HepG2 (cell line): Measurements from ENCODE around the gene TAF12. TPM values are rescaled to one million over a fixed set of nuclear protein-coding genes. Genes with fewer than 3 reads are reported as not detected.
A peak's percentile ranks its signal among the peaks of the same experiment; 100 is the strongest.

Experiments
- ATF7-NPFF ChIP-seq: sonication (generic); formaldehyde crosslinking; IDR thresholded peaks from 2 replicates; pipeline ENCODE4 v1.8.1; 2023; ENCODE audit warnings: mild to moderate bottlenecking, low read depth, missing genetic modification reagents, moderate library complexity
- EED ChIP-seq: sonication (generic); formaldehyde crosslinking; IDR thresholded peaks from 2 replicates; pipeline ENCODE4 v1.5.0; 2020; ENCODE audit warnings: mild to moderate bottlenecking, missing genetic modification reagents
- HIVEP1 ChIP-seq: sonication (generic); formaldehyde crosslinking; IDR thresholded peaks from 2 replicates; pipeline ENCODE4 v1.4.0; 2020; ENCODE audit warnings: mild to moderate bottlenecking, missing genetic modification reagents
- MEIS2 ChIP-seq: sonication (generic); formaldehyde crosslinking; IDR thresholded peaks from 2 replicates; pipeline ENCODE4 v1.9.0; 2021; ENCODE audit warnings: mild to moderate bottlenecking, missing genetic modification reagents
- MLLT10 ChIP-seq: sonication (generic); formaldehyde crosslinking; IDR thresholded peaks from 2 replicates; pipeline ENCODE4 v1.4.0; 2020; ENCODE audit warnings: missing genetic modification reagents
- NKX3-1 ChIP-seq: sonication (generic); formaldehyde crosslinking; IDR thresholded peaks from 2 replicates; pipeline ENCODE4 v1.5.0; 2020; ENCODE audit warnings: missing genetic modification reagents
- NONO ChIP-seq, 2 experiments: fragments of 450-650 bp in 1 of 2; sonication (generic) in 1 of 2; formaldehyde crosslinking in 1 of 2; IDR thresholded peaks in 1 of 2; conservative IDR thresholded peaks in 1 of 2; 2 replicates each; pipeline versions ENCODE4 v1.6.1 to v1.8.0; 2017 to 2022; ENCODE audit warnings: mild to moderate bottlenecking in 1 of 2, missing genetic modification reagents in 1 of 2, moderate library complexity in 1 of 2
- NR2F6 ChIP-seq, 2 experiments: IDR thresholded peaks; 2 replicates each; pipeline ENCODE4 v1.6.1; 2016; ENCODE audit warnings: antibody characterized with exemption in 1 of 2, mild to moderate bottlenecking in 1 of 2
- PAX8 ChIP-seq: sonication (generic); formaldehyde crosslinking; IDR thresholded peaks from 2 replicates; pipeline ENCODE4 v1.8.0; 2022; ENCODE audit warnings: mild to moderate bottlenecking, missing genetic modification reagents, borderline replicate concordance
- PHF8 ChIP-seq: sonication (generic); formaldehyde crosslinking; IDR thresholded peaks from 2 replicates; pipeline ENCODE4 v1.5.0; 2020; ENCODE audit warnings: missing genetic modification reagents
- SP4 ChIP-seq: sonication (generic); formaldehyde crosslinking; IDR thresholded peaks from 2 replicates; pipeline ENCODE4 v1.8.1; 2023; ENCODE audit warnings: mild to moderate bottlenecking, missing genetic modification reagents
- TCF7 ChIP-seq: sonication (generic); IDR thresholded peaks from 2 replicates; pipeline ENCODE4 v1.6.1; 2016; ENCODE audit warnings: antibody characterized with exemption, low read depth
- ZNF570 ChIP-seq: sonication (generic); formaldehyde crosslinking; IDR thresholded peaks from 2 replicates; pipeline ENCODE4 v1.4.0; 2020; ENCODE audit warnings: mild to moderate bottlenecking, missing genetic modification reagents, borderline replicate concordance
- ZNF891 ChIP-seq: sonication (generic); formaldehyde crosslinking; IDR thresholded peaks from 2 replicates; pipeline ENCODE4 v1.5.0; 2020; ENCODE audit warnings: mild to moderate bottlenecking, missing genetic modification reagents
- ZSCAN30 ChIP-seq: sonication (generic); formaldehyde crosslinking; IDR thresholded peaks from 2 replicates; pipeline ENCODE4 v1.5.0; 2020; ENCODE audit warnings: mild to moderate bottlenecking, missing genetic modification reagents
- polyA plus RNA-seq, 8 experiments: library from polyadenylated mRNA; depleted of rRNA in 3 of 8; stranded (reverse) in 7 of 8; unstranded in 1 of 8; fragments of >200 nt; fragmentation: Illumina TruSeq in 4 of 8; extraction: Trizol in 4 of 8; gene quantifications; 2 replicates each; pipeline versions ENCODE4 v1.2.1 to v1.2.3, GENCODE V29; 2011 to 2016; ENCODE audit warnings: low read depth in 4 of 8, missing spikeins in 1 of 8, mixed read lengths in 1 of 8; ENCODE audit not compliant: insufficient read depth in 1 of 8
- total RNA-seq, 5 experiments: library from RNA; depleted of rRNA; stranded (reverse); fragments of >200 nt; fragmentation: Illumina TruSeq; extraction: Trizol; gene quantifications; 2 replicates each; pipeline ENCODE4 v1.2.3, GENCODE V29; 2016; ENCODE audit warnings: low read depth in 1 of 5
- TF ChIP-seq, protein P1 (sequence below): sonication (generic); formaldehyde crosslinking; IDR thresholded peaks from 2 replicates; pipeline ENCODE4 v1.4.0; 2020; ENCODE audit warnings: mild to moderate bottlenecking, missing genetic modification reagents
- TF ChIP-seq, protein P2 (sequence below): sonication (generic); formaldehyde crosslinking; IDR thresholded peaks from 2 replicates; pipeline ENCODE4 v1.8.1; 2023; ENCODE audit warnings: missing genetic modification reagents, inconsistent platforms, borderline replicate concordance
- TF ChIP-seq, protein P3 (sequence below): sonication (generic); formaldehyde crosslinking; IDR thresholded peaks from 2 replicates; pipeline ENCODE4 v1.9.0; 2021; ENCODE audit warnings: mild to moderate bottlenecking, missing genetic modification reagents
- TF ChIP-seq, protein P4 (sequence below): sonication (generic); formaldehyde crosslinking; IDR thresholded peaks from 2 replicates; pipeline ENCODE4 v1.4.0; 2020; ENCODE audit warnings: missing genetic modification reagents, borderline replicate concordance

The TAF12 gene
- total and polyA plus RNA-seq, 2 of the 13 experiments (the other 11 are each of a cell fraction or from before 2014, with no cell fraction given) = 16.3 to 17.1 TPM

DNA sequence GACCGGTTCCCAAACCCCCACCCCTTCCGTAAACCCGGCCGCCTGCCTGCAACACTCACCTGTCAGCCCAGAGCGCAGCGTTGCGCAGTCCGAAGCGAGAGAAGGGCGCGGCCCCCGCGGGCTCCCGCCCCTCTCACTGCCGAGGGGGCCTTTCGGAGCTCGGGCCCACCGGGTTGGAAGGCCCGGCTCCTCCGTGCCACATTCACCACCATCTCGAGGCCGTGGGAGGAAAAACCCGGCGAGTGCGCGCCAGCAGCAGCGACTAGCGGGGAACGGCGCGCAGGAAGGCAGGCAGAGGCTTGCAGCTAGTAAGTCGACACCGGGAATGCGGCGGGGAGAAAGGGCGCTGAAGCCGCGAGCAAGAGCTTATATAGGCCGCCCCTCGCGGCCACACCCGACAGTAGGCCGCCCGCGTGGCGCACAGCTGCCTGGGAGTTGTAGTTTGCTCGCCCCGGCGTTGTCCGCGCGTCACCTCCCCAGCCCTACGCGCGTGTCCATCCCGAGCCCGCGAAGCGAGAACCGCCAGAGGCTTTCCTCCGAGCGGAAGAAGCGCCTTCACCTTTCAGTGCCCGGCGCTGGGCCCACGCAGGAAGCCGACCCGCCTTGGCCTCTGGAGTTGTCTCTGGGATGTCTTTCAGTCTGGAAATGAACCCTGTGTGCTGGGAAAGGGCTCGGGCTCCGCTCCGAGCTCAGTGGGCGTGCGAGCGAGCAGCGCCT is 61.2 kb downstream of the TAF12 start (continued):
- TF ChIP-seq, protein P1, sequence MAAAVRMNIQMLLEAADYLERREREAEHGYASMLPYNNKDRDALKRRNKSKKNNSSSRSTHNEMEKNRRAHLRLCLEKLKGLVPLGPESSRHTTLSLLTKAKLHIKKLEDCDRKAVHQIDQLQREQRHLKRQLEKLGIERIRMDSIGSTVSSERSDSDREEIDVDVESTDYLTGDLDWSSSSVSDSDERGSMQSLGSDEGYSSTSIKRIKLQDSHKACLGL (CRISPR knock-in tag) = peak; percentile 89
- TF ChIP-seq PHF8 (CRISPR knock-in tag) (peak; percentile 89), NKX3-1 (CRISPR knock-in tag) (peak; percentile 79; the same call in 1 of the 2 replicates), ZNF570 (CRISPR knock-in tag) (no peak), PAX8 (CRISPR knock-in tag) (no peak), SP4 (CRISPR knock-in tag) (peak; percentile 87), MLLT10 (CRISPR knock-in tag) (no peak), ZSCAN30 (CRISPR knock-in tag) (peak; percentile 94), TCF7 (no peak), MEIS2 (CRISPR knock-in tag) (peak; percentile 73; the same call in 1 of the 2 replicates), ZNF891 (CRISPR knock-in tag) (peak; percentile 92), NR2F6 (IDR thresholded peaks at IDR 0.05) (no peak), NR2F6 (CRISPR knock-in tag; IDR thresholded peaks at IDR 0.05) (peak; percentile 60; the same call in 1 of the 2 replicates), HIVEP1 (CRISPR knock-in tag) (peak; percentile 73), ATF7-NPFF (CRISPR knock-in tag) (peak; percentile 83), EED (CRISPR knock-in tag) (peak; percentile 35; the same call in 1 of the 2 replicates), NONO (IDR thresholded peaks at IDR 0.05) (no peak), NONO (CRISPR knock-in tag; conservative IDR thresholded peaks at IDR 0.05) (peak; percentile 97)
- TF ChIP-seq, protein P2, sequence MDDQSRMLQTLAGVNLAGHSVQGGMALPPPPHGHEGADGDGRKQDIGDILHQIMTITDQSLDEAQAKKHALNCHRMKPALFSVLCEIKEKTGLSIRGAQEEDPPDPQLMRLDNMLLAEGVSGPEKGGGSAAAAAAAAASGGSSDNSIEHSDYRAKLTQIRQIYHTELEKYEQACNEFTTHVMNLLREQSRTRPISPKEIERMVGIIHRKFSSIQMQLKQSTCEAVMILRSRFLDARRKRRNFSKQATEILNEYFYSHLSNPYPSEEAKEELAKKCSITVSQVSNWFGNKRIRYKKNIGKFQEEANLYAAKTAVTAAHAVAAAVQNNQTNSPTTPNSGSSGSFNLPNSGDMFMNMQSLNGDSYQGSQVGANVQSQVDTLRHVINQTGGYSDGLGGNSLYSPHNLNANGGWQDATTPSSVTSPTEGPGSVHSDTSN (CRISPR knock-in tag) = no peak
- TF ChIP-seq, protein P3, sequence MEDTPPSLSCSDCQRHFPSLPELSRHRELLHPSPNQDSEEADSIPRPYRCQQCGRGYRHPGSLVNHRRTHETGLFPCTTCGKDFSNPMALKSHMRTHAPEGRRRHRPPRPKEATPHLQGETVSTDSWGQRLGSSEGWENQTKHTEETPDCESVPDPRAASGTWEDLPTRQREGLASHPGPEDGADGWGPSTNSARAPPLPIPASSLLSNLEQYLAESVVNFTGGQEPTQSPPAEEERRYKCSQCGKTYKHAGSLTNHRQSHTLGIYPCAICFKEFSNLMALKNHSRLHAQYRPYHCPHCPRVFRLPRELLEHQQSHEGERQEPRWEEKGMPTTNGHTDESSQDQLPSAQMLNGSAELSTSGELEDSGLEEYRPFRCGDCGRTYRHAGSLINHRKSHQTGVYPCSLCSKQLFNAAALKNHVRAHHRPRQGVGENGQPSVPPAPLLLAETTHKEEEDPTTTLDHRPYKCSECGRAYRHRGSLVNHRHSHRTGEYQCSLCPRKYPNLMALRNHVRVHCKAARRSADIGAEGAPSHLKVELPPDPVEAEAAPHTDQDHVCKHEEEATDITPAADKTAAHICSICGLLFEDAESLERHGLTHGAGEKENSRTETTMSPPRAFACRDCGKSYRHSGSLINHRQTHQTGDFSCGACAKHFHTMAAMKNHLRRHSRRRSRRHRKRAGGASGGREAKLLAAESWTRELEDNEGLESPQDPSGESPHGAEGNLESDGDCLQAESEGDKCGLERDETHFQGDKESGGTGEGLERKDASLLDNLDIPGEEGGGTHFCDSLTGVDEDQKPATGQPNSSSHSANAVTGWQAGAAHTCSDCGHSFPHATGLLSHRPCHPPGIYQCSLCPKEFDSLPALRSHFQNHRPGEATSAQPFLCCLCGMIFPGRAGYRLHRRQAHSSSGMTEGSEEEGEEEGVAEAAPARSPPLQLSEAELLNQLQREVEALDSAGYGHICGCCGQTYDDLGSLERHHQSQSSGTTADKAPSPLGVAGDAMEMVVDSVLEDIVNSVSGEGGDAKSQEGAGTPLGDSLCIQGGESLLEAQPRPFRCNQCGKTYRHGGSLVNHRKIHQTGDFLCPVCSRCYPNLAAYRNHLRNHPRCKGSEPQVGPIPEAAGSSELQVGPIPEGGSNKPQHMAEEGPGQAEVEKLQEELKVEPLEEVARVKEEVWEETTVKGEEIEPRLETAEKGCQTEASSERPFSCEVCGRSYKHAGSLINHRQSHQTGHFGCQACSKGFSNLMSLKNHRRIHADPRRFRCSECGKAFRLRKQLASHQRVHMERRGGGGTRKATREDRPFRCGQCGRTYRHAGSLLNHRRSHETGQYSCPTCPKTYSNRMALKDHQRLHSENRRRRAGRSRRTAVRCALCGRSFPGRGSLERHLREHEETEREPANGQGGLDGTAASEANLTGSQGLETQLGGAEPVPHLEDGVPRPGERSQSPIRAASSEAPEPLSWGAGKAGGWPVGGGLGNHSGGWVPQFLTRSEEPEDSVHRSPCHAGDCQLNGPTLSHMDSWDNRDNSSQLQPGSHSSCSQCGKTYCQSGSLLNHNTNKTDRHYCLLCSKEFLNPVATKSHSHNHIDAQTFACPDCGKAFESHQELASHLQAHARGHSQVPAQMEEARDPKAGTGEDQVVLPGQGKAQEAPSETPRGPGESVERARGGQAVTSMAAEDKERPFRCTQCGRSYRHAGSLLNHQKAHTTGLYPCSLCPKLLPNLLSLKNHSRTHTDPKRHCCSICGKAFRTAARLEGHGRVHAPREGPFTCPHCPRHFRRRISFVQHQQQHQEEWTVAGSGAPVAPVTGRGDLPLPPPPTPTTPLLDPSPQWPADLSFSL (CRISPR knock-in tag) = peak; percentile 16; the same call in 1 of the 2 replicates
- TF ChIP-seq, protein P4, sequence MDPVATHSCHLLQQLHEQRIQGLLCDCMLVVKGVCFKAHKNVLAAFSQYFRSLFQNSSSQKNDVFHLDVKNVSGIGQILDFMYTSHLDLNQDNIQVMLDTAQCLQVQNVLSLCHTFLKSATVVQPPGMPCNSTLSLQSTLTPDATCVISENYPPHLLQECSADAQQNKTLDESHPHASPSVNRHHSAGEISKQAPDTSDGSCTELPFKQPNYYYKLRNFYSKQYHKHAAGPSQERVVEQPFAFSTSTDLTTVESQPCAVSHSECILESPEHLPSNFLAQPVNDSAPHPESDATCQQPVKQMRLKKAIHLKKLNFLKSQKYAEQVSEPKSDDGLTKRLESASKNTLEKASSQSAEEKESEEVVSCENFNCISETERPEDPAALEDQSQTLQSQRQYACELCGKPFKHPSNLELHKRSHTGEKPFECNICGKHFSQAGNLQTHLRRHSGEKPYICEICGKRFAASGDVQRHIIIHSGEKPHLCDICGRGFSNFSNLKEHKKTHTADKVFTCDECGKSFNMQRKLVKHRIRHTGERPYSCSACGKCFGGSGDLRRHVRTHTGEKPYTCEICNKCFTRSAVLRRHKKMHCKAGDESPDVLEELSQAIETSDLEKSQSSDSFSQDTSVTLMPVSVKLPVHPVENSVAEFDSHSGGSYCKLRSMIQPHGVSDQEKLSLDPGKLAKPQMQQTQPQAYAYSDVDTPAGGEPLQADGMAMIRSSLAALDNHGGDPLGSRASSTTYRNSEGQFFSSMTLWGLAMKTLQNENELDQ (CRISPR knock-in tag) = 0 out of 2 replicates have a peak, but pooled peaks have one; percentile 12
